ENCODE data around the gene IFNAR2. TPM values are rescaled to one million over a fixed set of nuclear protein-coding genes. Genes with fewer than 3 reads are reported as not detected.

IFNAR2 gene
- total and polyA plus RNA-seq, 2 donors (not counting 3 experiments of a cell fraction or from before 2014, with no cell fraction given), result 22.8 to 42.1 TPM

- H3K4me1 ChIP-seq (ENCODE audit: control insufficient read depth, extremely low read depth, insufficient read depth, low read length), result no peaks in the 10 kb centered on the region
- TF ChIP-seq EZH2 (IDR thresholded peaks at IDR 0.05; ENCODE audit: borderline replicate concordance, low read depth, low read length, severe bottlenecking), result no peak
- TF ChIP-seq POLR2AphosphoS5 (IDR thresholded peaks at IDR 0.05; ENCODE audit: insufficient read depth, low read depth, low read length), result no peak
- TF ChIP-seq JUN (IDR thresholded peaks at IDR 0.05; ENCODE audit: borderline replicate concordance, insufficient read depth, insufficient read length, low read depth), result no peak
- TF ChIP-seq, protein P1, sequence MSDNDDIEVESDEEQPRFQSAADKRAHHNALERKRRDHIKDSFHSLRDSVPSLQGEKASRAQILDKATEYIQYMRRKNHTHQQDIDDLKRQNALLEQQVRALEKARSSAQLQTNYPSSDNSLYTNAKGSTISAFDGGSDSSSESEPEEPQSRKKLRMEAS (IDR thresholded peaks at IDR 0.05; ENCODE audit: insufficient read depth, insufficient read length), result no peak
- TF ChIP-seq GATA2 (IDR thresholded peaks at IDR 0.05; ENCODE audit: insufficient read depth, insufficient read length, low read depth, low read length), result no peak
- no peak for TF ChIP-seq FOS (IDR thresholded peaks at IDR 0.05; ENCODE audit: borderline replicate concordance, insufficient read depth, low read length)
- no peak for TF ChIP-seq MYC (IDR thresholded peaks at IDR 0.05; ENCODE audit: low read depth, low read length)
- TF ChIP-seq CTCF (IDR thresholded peaks at IDR 0.05; ENCODE audit: extremely low read depth in 1 of 2, insufficient read depth in 1 of 2, low read depth in 1 of 2, low read length in 2 of 2), result no peak
- TF ChIP-seq POLR2A (IDR thresholded peaks at IDR 0.05; ENCODE audit: low read depth, low read length), result no peak
- POLR2A ChIA-PET, result no interaction called here
- CTCF ChIA-PET, result interaction anchor here (1.0 to 1.6 kb wide), 4 partner anchors 8 to 154 kb away, joined by 3 to 10 read pairs (median 4); no protein-coding TSS in a partner anchor
- no peaks in the 10 kb centered on the region for H3K9me3 ChIP-seq (replicated peaks; ENCODE audit: control insufficient read depth, insufficient read depth, low read length)
- intact Hi-C loops (cut with micrococcal nuclease) (no loop called here), dilution Hi-C loops (cut with MboI; ENCODE audit: extremely low pct_ligation_motif_present, low sequenced_read_pairs) (no loop called here)
- H2AFZ ChIP-seq (ENCODE audit: low read depth, low read length), result no peak overlapping the region
- DNase-seq (ENCODE audit: low read depth, low spot score) (no peak), FAIRE-seq (no peak)
- H3K9ac ChIP-seq (replicated peaks; ENCODE audit: extremely low read depth, insufficient read depth, low read length), result no peak overlapping the region
- no peak overlapping the region for H3K27ac ChIP-seq (ENCODE audit: insufficient read depth, low read depth, low read length)
- no peak overlapping the region for H3K4me2 ChIP-seq (ENCODE audit: insufficient read depth, low read length)
- H3K79me2 ChIP-seq (ENCODE audit: control insufficient read depth, insufficient read depth, low read length), result no peaks in the 10 kb centered on the region
- no peaks in the 10 kb centered on the region for H4K20me1 ChIP-seq (replicated peaks; ENCODE audit: control insufficient read depth, extremely low read depth, insufficient read depth, low read length)
- no peaks in the 10 kb centered on the region for H3K36me3 ChIP-seq (ENCODE audit: control insufficient read depth in 2 of 2, extremely low read depth in 1 of 2, insufficient read depth in 2 of 2, low read length in 2 of 2)
- no peaks in the 10 kb centered on the region for H3K9me1 ChIP-seq (replicated peaks; ENCODE audit: control insufficient read depth, extremely low read depth, insufficient read depth, low read length)
- BruUV-seq (replicated peaks), result no TSS peak
- H3K27me3 ChIP-seq (ENCODE audit: control insufficient read depth in 2 of 2, insufficient read depth in 2 of 2, low read length in 2 of 2), result no peaks in the 10 kb centered on the region
- H3K4me3 ChIP-seq (replicated peaks in 1 of 3; ENCODE audit: insufficient read depth in 1 of 3, low read depth in 1 of 3, low read length in 3 of 3), result no peak overlapping the region
Observed at GRCh38 chr21:33207449-33208149, 22.1 kb upstream of the IFNAR2 start.
